ENCODE measurements around the gene CENPV. TPM values are rescaled to one million over a fixed set of nuclear protein-coding genes. Genes with fewer than 3 reads are reported as not detected.

The CENPV gene
- total and polyA plus RNA-seq, 10 of the 15 experiments (the other 5 are each of a cell fraction or from before 2014, with no cell fraction given), result 22.5 to 98.6 (median 80.8) TPM

- WGBS (ENCODE audit: insufficient coverage, insufficient replicate concordance, low lambda C conversion rate, missing lambda C conversion rate), result 97% methylated on average over 4 of the region's 4 CpGs
Observed at GRCh38 chr17:16342979-16343378, 10.3 kb downstream of the CENPV start.

More at GRCh38 chr17:16342979-16343378, 10.3 kb downstream of the CENPV start:
- ATAC-seq, result no peak
- no peak overlapping the region for H3K4me2 ChIP-seq (ENCODE audit: control insufficient read depth, insufficient read depth)
- ChIA-PET RAD21 (ENCODE audit: unreplicated experiment) (no interaction called here), CTCF (interaction anchor here (0.7 to 1.2 kb wide), 2 partner anchors 9 to 20 kb away, joined by 3 to 5 read pairs; no protein-coding TSS in a partner anchor), SMC1A (ENCODE audit: uncharacterized antibody, unreplicated experiment) (interaction anchor here (1.1 kb wide), 1 partner anchor 125 kb away, joined by 3 read pairs; no protein-coding TSS in a partner anchor), POLR2A (no interaction called here)
- H3K27me3 ChIP-seq (replicated peaks in 1 of 2; ENCODE audit: control insufficient read depth in 2 of 2, insufficient read depth in 2 of 2, low read length in 1 of 2), result no peaks in the 10 kb centered on the region
- H2AFZ ChIP-seq (ENCODE audit: control insufficient read depth, low read depth, low read length), result no peak overlapping the region
- no peak overlapping the region for H3K27ac ChIP-seq (ENCODE audit: control insufficient read depth, insufficient read depth)
- in situ Hi-C loops (cut with MboI), result no loop called here
- no TSS peak for BruUV-seq (replicated peaks)
- H3K4me3 ChIP-seq, result no peak overlapping the region
- FAIRE-seq, result no peak
- no peak for DNase-seq (ENCODE audit: low read depth, low spot score)
- no peaks in the 10 kb centered on the region for H3K79me2 ChIP-seq (ENCODE audit: control insufficient read depth, insufficient read depth, low read length)
- no peaks in the 10 kb centered on the region for H3K9me3 ChIP-seq (replicated peaks; ENCODE audit: control insufficient read depth, insufficient read depth, low read length)
- no peak overlapping the region for H3K9ac ChIP-seq (ENCODE audit: control insufficient read depth, insufficient read depth, low read length)
- H3K4me1 ChIP-seq (ENCODE audit: control insufficient read depth, insufficient read depth, low read length), result no peaks in the 10 kb centered on the region
- H3K36me3 ChIP-seq (ENCODE audit: control insufficient read depth in 2 of 2, insufficient read depth in 2 of 2, low read length in 1 of 2), result peaks cover 3 to 4% of the 10 kb centered on the region in 2 experiments; a peak in 3 of 4 replicates
- TF ChIP-seq GABPA (IDR thresholded peaks at IDR 0.05; ENCODE audit: low read depth), result no peak
- no peak for TF ChIP-seq TAF1 (IDR thresholded peaks at IDR 0.05; ENCODE audit: borderline replicate concordance, low read depth, low read length)
- no peak for TF ChIP-seq ZBTB33 (IDR thresholded peaks at IDR 0.05)
- TF ChIP-seq NFYB (IDR thresholded peaks at IDR 0.05; ENCODE audit: insufficient read depth, low read depth, low read length), result no peak
- no peak for TF ChIP-seq PAX5 (IDR thresholded peaks at IDR 0.05; ENCODE audit: borderline replicate concordance, low read depth, low read length)
- no peak for TF ChIP-seq TBL1XR1 (IDR thresholded peaks at IDR 0.05; ENCODE audit: low read depth, low read length)
- intact Hi-C loops (cut with micrococcal nuclease; ENCODE audit: unreplicated experiment), result no loop called here
- H4K20me1 ChIP-seq (ENCODE audit: control insufficient read depth, insufficient read depth), result no peaks in the 10 kb centered on the region
